Liver (tissue), 2 donors: ENCODE results near the gene DLL1.

Source experiments
- YY1 ChIP-seq: IDR thresholded peaks from 2 replicates; pipeline ENCODE4 v1.6.1; 2016; ENCODE audit warnings: antibody characterized with exemption, mild to moderate bottlenecking
- TF ChIP-seq, protein P1 (sequence below): IDR thresholded peaks from 2 replicates; pipeline ENCODE4 v1.6.1; 2016; ENCODE audit warnings: antibody characterized with exemption, mild to moderate bottlenecking
- TF ChIP-seq, protein P2 (sequence below): fragments of 150-350 bp; IDR thresholded peaks from 2 replicates; pipeline ENCODE4 v1.5.1; 2017; ENCODE audit warnings: improper control_type of control experiment, low read depth, low read length; ENCODE audit not compliant: missing input control
- donor health status: healthy.

DNA sequence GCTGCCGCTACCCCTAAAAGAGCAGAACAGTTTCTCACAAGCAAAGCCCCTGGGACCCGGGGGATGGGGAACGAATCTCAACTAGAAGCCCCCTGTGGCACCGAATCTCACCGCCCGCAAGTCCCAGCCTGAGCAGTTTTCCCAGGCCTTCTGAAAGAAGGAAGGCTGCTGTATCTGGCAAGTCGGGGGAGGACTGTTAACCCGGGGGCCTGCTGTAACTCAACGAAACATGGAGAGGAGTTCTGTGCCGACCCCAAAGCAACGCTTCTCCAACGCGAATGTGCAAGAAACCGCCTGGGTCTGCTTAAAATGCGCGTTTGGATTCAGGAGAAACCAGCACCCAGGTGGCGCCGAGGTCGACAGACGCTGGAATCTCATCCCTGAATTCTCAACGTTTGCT is 34.2 kb downstream of the DLL1 start:
- no peak for TF ChIP-seq YY1
- TF ChIP-seq, protein P1, sequence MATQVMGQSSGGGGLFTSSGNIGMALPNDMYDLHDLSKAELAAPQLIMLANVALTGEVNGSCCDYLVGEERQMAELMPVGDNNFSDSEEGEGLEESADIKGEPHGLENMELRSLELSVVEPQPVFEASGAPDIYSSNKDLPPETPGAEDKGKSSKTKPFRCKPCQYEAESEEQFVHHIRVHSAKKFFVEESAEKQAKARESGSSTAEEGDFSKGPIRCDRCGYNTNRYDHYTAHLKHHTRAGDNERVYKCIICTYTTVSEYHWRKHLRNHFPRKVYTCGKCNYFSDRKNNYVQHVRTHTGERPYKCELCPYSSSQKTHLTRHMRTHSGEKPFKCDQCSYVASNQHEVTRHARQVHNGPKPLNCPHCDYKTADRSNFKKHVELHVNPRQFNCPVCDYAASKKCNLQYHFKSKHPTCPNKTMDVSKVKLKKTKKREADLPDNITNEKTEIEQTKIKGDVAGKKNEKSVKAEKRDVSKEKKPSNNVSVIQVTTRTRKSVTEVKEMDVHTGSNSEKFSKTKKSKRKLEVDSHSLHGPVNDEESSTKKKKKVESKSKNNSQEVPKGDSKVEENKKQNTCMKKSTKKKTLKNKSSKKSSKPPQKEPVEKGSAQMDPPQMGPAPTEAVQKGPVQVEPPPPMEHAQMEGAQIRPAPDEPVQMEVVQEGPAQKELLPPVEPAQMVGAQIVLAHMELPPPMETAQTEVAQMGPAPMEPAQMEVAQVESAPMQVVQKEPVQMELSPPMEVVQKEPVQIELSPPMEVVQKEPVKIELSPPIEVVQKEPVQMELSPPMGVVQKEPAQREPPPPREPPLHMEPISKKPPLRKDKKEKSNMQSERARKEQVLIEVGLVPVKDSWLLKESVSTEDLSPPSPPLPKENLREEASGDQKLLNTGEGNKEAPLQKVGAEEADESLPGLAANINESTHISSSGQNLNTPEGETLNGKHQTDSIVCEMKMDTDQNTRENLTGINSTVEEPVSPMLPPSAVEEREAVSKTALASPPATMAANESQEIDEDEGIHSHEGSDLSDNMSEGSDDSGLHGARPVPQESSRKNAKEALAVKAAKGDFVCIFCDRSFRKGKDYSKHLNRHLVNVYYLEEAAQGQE: no peak
- TF ChIP-seq, protein P2, sequence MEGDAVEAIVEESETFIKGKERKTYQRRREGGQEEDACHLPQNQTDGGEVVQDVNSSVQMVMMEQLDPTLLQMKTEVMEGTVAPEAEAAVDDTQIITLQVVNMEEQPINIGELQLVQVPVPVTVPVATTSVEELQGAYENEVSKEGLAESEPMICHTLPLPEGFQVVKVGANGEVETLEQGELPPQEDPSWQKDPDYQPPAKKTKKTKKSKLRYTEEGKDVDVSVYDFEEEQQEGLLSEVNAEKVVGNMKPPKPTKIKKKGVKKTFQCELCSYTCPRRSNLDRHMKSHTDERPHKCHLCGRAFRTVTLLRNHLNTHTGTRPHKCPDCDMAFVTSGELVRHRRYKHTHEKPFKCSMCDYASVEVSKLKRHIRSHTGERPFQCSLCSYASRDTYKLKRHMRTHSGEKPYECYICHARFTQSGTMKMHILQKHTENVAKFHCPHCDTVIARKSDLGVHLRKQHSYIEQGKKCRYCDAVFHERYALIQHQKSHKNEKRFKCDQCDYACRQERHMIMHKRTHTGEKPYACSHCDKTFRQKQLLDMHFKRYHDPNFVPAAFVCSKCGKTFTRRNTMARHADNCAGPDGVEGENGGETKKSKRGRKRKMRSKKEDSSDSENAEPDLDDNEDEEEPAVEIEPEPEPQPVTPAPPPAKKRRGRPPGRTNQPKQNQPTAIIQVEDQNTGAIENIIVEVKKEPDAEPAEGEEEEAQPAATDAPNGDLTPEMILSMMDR: no peak
